Esophagus squamous epithelium (tissue), 5 donors: ENCODE measurements around the gene NR3C1. TPM values are rescaled to one million over a fixed set of nuclear protein-coding genes. Genes with fewer than 3 reads are reported as not detected.

Source experiments
- DNase-seq: peaks from one replicate; lab custom pipeline; 2025; lab: John Stamatoyannopoulos, UW
- H3K27ac ChIP-seq, 4 donors: fragments of 200-600 bp; sonication (generic); one replicate each; pipeline ENCODE4 v1.5.1; 2016 to 2019; ENCODE audit warnings: mild to moderate bottlenecking in 1 of 4
- H3K27me3 ChIP-seq, 4 donors: fragments of 200-600 bp; sonication (generic); 1 replicate in 3 of 4; 2 replicates in 1 of 4; pipeline versions ENCODE4 v1.5.1 to v1.6.0; 2017 to 2021; ENCODE audit warnings: antibody characterized with exemption in 1 of 4
- H3K36me3 ChIP-seq, 3 donors: fragments of 200-600 bp; sonication (generic); one replicate each; pipeline ENCODE4 v1.5.1; 2016 to 2019
- H3K4me1 ChIP-seq, 3 donors: fragments of 200-600 bp; sonication (generic); one replicate each; pipeline ENCODE4 v1.5.1; 2017 to 2019
- H3K4me3 ChIP-seq, 4 donors: fragments of 200-600 bp; sonication (generic); 1 replicate in 3 of 4; 2 replicates in 1 of 4; pipeline ENCODE4 v1.5.1; 2016 to 2019; ENCODE audit warnings: mild to moderate bottlenecking in 2 of 4, moderate library complexity in 1 of 4
- H3K9me3 ChIP-seq, 3 donors: fragments of 200-600 bp; sonication (generic); one replicate each; pipeline ENCODE4 v1.5.1; 2016 to 2019
- CTCF ChIP-seq, 6 experiments: fragments of 450-650 bp in 4 of 6; fragments of 200-600 bp in 2 of 6; sonication (generic) in 2 of 6; IDR thresholded peaks; one replicate each; pipeline ENCODE4 v1.5.1; 2016 to 2019; ENCODE audit warnings: antibody characterized with exemption in 6 of 6, mild to moderate bottlenecking in 4 of 6, moderate library complexity in 4 of 6
- POLR2A ChIP-seq, 4 donors: fragments of 450-650 bp; IDR thresholded peaks; one replicate each; pipeline ENCODE4 v1.6.1; 2017; ENCODE audit warnings: antibody characterized with exemption in 4 of 4, mild to moderate bottlenecking in 4 of 4, moderate library complexity in 3 of 4
- WGBS, 2 donors: methylation state at CpG; one replicate each; pipeline ENCODE4 v1.1.5; 2018; 5-methylcytosine and 5-hydroxymethylcytosine counted together
- intact Hi-C: fragments of 100-400 bp; cut with DNase I; formaldehyde crosslinking; loops from one replicate; pipeline ENCODE4 v1.15.0; 2022
- total RNA-seq, 4 donors: library from RNA; depleted of rRNA; stranded (reverse); fragments of >200 nt; gene quantifications; one replicate each; pipeline ENCODE4 v1.1.0, GENCODE V29; 2016
- donor health status: DM: yes; HTN: yes; CAD: no.

The NR3C1 gene
- total RNA-seq, 4 donors from 2014 or later, result 16.7 to 51.1 (median 26.1) TPM

DNA sequence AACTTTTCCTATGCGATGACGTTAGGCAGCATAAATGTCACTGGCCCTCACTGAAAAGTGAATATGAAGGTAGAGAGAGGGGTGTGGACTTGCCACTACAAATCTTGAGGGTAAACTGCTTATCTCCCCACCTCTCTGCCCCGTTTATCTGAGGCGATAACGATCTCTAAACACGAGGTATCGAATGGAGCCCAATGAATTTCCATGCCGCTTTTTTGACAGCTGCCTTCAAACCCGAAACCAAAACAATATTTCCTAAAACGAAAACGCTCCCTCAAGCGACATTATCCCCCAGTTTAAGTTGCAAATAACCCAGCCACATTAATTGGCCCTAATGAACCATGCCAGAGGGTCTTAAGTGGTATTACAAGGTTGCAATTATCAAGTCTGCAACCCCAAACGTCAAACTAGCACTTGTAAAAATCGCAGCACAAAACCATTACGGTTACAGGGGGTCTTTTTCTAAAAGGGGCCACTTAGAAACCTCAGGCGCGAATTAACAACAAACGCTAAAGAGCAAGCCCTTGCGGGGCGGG lies 1.4 kb downstream of the NR3C1 start:
- peaks cover 14 to 57% (median 16%) of the 10 kb centered on the region in 3 donors for H3K4me1 ChIP-seq
- TF ChIP-seq POLR2A (IDR thresholded peaks at IDR 0.05) (no peak), CTCF (IDR thresholded peaks at IDR 0.05) (no peak)
- peak overlapping the region; percentile 96 to 99 (median 99) for H3K27ac ChIP-seq
- intact Hi-C loops, result loop anchor here (10.0 kb wide), 3 partner anchors 387 to 477 kb away; no protein-coding TSS in a partner anchor
- H3K36me3 ChIP-seq, result peaks cover 0 to 7% (median 0%) of the 10 kb centered on the region in 3 donors
- H3K4me3 ChIP-seq, result peak overlapping the region; percentile 68 to 96 (median 84)
- no peaks in the 10 kb centered on the region for H3K9me3 ChIP-seq
- 1 to 2% methylated on average over 20 of the region's 20 CpGs for WGBS, 2 donors
- no peaks in the 10 kb centered on the region for H3K27me3 ChIP-seq
- DNase-seq, result no peak

GRCh38 chr5:143401227-143402016 lies 2.1 kb downstream of the NR3C1 start:
- intact Hi-C loops, result loop anchor here (10.0 kb wide), 3 partner anchors 387 to 477 kb away; no protein-coding TSS in a partner anchor
- 13 to 27% methylated on average over 10 of the region's 10 CpGs for WGBS, 2 donors

DNA sequence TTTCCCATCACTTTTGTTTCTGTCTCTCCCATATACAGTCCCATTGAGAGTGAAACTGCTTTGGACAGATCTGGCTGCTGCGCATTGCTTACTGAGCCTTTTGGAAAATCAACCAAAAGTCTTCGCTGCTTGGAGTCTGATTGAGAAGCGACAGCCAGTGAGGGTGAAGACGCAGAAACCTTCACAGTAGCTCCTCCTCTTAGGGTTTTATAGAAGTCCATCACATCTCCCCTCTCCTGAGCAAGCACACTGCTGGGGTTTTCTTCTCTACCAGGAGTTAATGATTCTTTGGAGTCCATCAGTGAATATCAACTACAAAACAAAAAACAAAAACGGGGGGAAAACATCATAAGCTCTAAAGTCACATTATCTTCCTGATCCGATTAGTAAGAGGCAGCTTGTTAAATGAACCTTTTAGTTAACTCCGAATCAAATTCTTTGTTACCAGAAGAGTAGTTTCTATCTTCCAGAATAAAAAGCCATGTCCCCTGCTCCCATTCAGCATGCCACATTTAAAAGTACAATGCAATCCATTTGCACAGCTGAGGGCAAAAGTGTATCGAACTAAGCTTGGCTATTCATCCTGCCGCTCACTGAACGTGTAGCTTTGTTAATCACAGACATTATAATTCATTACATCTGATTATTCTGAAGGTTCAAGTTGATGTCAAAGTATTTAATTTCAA lies 2.8 kb downstream of the NR3C1 start:
- Histone ChIP-seq H3K9me3 (no peaks in the 10 kb centered on the region), H3K27ac (peak overlapping the region in 3 of 4 donors; percentile 36 to 99 (median 99)), H3K4me1 (peaks cover 17 to 65% (median 21%) of the 10 kb centered on the region in 3 donors), H3K27me3 (no peaks in the 10 kb centered on the region), H3K4me3 (peak overlapping the region; percentile 68 to 96 (median 84)), H3K36me3 (peaks cover 0 to 7% (median 0%) of the 10 kb centered on the region in 3 donors)
- no peak for TF ChIP-seq CTCF (IDR thresholded peaks at IDR 0.05)
- TF ChIP-seq POLR2A (IDR thresholded peaks at IDR 0.05), result no peak
- 35 to 46% methylated on average over 9 to 10 of the region's 10 CpGs for WGBS, 2 donors
- DNase-seq, result no peak
- intact Hi-C loops, result loop anchor here (10.0 kb wide), 3 partner anchors 386 to 476 kb away; no protein-coding TSS in a partner anchor

More at GRCh38 chr5:143401227-143402016, 2.1 kb downstream of the NR3C1 start:
- no peak for DNase-seq
- Histone ChIP-seq H3K27ac (peak overlapping the region; percentile 96 to 99 (median 99)), H3K36me3 (peaks cover 0 to 7% (median 0%) of the 10 kb centered on the region in 3 donors), H3K27me3 (no peaks in the 10 kb centered on the region), H3K4me3 (peak overlapping the region; percentile 68 to 96 (median 84)), H3K4me1 (peaks cover 14 to 63% (median 16%) of the 10 kb centered on the region in 3 donors), H3K9me3 (no peaks in the 10 kb centered on the region)
- TF ChIP-seq CTCF (IDR thresholded peaks at IDR 0.05) (no peak), POLR2A (IDR thresholded peaks at IDR 0.05) (no peak)

- Histone ChIP-seq H3K4me1 (peaks cover 25 to 71% (median 29%) of the 10 kb centered on the region in 3 donors), H3K9me3 (no peaks in the 10 kb centered on the region), H3K36me3 (peaks cover 0 to 7% (median 0%) of the 10 kb centered on the region in 3 donors), H3K27ac (peak overlapping the region in 3 of 4 donors; percentile 36 to 99 (median 99)), H3K27me3 (no peaks in the 10 kb centered on the region), H3K4me3 (peak overlapping the region; percentile 5 to 96 (median 84))
- 41 to 49% methylated on average over 10 to 12 of the region's 12 CpGs for WGBS, 2 donors
- DNase-seq, result no peak
- intact Hi-C loops, result loop anchor here (10.0 kb wide), 3 partner anchors 385 to 475 kb away; no protein-coding TSS in a partner anchor
- TF ChIP-seq CTCF (IDR thresholded peaks at IDR 0.05) (no peak), POLR2A (IDR thresholded peaks at IDR 0.05) (no peak)
These were observed 3.6 kb downstream of the NR3C1 start for GRCh38 chr5:143399616-143400540.
